ENCODE data around the gene YAP1. TPM values are rescaled to one million over a fixed set of nuclear protein-coding genes. Genes with fewer than 3 reads are reported as not detected.
A peak's percentile ranks its signal among the peaks of the same experiment; 100 is the strongest.

YAP1 gene
- total and polyA plus RNA-seq, 2 of the 4 experiments (the other 2 are of a cell fraction), result 121 to 251 TPM

- no peak overlapping the region for H3K9ac ChIP-seq (ENCODE audit: low read depth, low read length)
- peaks cover 23% of the 10 kb centered on the region for H3K4me1 ChIP-seq (ENCODE audit: control insufficient read depth, insufficient read depth, low read length)
- BruUV-seq (replicated peaks), result no TSS peak
- peak overlapping the region; percentile 57 for H2BK5ac ChIP-seq (ENCODE audit: low read depth, low read length, poor library complexity, severe bottlenecking)
- no peak overlapping the region for H2AK9ac ChIP-seq (replicated peaks; ENCODE audit: low read depth, low read length, poor library complexity)
- H3K9me1 ChIP-seq (ENCODE audit: insufficient read depth, low read length), result peaks cover 10% of the 10 kb centered on the region
- no peak overlapping the region for H2AK5ac ChIP-seq (ENCODE audit: low read depth, low read length)
- H4K8ac ChIP-seq (ENCODE audit: low read depth in 2 of 2, low read length in 2 of 2), result 0 out of 4 replicates have a peak overlapping the region, but pooled peaks of 1 of the 2 experiments have one; percentile 1
- no peak for TF ChIP-seq NFE2L2 (IDR thresholded peaks at IDR 0.05; ENCODE audit: low read depth, low read length)
- TF ChIP-seq, protein P1, sequence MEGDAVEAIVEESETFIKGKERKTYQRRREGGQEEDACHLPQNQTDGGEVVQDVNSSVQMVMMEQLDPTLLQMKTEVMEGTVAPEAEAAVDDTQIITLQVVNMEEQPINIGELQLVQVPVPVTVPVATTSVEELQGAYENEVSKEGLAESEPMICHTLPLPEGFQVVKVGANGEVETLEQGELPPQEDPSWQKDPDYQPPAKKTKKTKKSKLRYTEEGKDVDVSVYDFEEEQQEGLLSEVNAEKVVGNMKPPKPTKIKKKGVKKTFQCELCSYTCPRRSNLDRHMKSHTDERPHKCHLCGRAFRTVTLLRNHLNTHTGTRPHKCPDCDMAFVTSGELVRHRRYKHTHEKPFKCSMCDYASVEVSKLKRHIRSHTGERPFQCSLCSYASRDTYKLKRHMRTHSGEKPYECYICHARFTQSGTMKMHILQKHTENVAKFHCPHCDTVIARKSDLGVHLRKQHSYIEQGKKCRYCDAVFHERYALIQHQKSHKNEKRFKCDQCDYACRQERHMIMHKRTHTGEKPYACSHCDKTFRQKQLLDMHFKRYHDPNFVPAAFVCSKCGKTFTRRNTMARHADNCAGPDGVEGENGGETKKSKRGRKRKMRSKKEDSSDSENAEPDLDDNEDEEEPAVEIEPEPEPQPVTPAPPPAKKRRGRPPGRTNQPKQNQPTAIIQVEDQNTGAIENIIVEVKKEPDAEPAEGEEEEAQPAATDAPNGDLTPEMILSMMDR (conservative IDR thresholded peaks at IDR 0.05; ENCODE audit: low read depth, low read length), result no peak
- TF ChIP-seq CEBPB (IDR thresholded peaks at IDR 0.05; ENCODE audit: low read depth, low read length), result peak; percentile 28; the same call in 1 of the 2 replicates
- no peak for TF ChIP-seq RFX5 (IDR thresholded peaks at IDR 0.05; ENCODE audit: low read depth, low read length)
- TF ChIP-seq SMC3 (IDR thresholded peaks at IDR 0.05; ENCODE audit: low read depth, low read length), result no peak
- no peak for TF ChIP-seq POLR2A (IDR thresholded peaks at IDR 0.05; ENCODE audit: low read depth, low read length)
- peaks cover 16% of the 10 kb centered on the region for H4K20me1 ChIP-seq (ENCODE audit: insufficient read depth, low read length)
- no peak overlapping the region for H2AFZ ChIP-seq (replicated peaks; ENCODE audit: low read length, poor library complexity)
- POLR2A ChIA-PET (ENCODE audit: unreplicated experiment), result interaction anchor here (0.5 kb wide), 1 partner anchor 12 kb away, joined by 3 read pairs; no protein-coding TSS in a partner anchor
- H3K4me3 ChIP-seq (ENCODE audit: insufficient read depth, low read depth, low read length), result no peak overlapping the region
- peak overlapping the region; percentile 3; the same call in 1 of the 2 replicates for H3K27ac ChIP-seq (ENCODE audit: insufficient read depth, low read length)
- H3K9me3 ChIP-seq (ENCODE audit: control insufficient read depth, insufficient read depth, low read length), result no peaks in the 10 kb centered on the region
- H3K27me3 ChIP-seq (ENCODE audit: control insufficient read depth, insufficient read depth, low read length), result no peaks in the 10 kb centered on the region
- H2BK15ac ChIP-seq (ENCODE audit: low read depth, low read length), result no peak overlapping the region
- no peak overlapping the region for H2BK120ac ChIP-seq (ENCODE audit: low read depth, low read length)
- dilution Hi-C loops (cut with HindIII; ENCODE audit: low sequenced_read_pairs, unreplicated experiment), result no loop called here
- no peak overlapping the region for H3K56ac ChIP-seq (ENCODE audit: extremely low read depth, insufficient read depth, low read length)
- H4K5ac ChIP-seq (ENCODE audit: low read depth, low read length), result peak overlapping the region; percentile 38; the same call in 1 of the 2 replicates
- intact Hi-C loops (cut with micrococcal nuclease), result loop anchor here (10.0 kb wide), 1 partner anchor 359 kb away; no protein-coding TSS in a partner anchor
- H3K36me3 ChIP-seq (ENCODE audit: control insufficient read depth, insufficient read depth, low read length), result peaks cover 31% of the 10 kb centered on the region
- DNase-seq, result peak; percentile 42
- no peak overlapping the region for H4K91ac ChIP-seq (ENCODE audit: insufficient read depth, low read depth, low read length)
- WGBS, 2 experiments (ENCODE audit: extremely low coverage in 2 of 2, insufficient read length in 1 of 2), result no CpG with 5 or more reads among the region's 2 CpGs
- H3K4me2 ChIP-seq (ENCODE audit: low read depth, low read length), result no peak overlapping the region; the same call in 1 of the 2 replicates
- in situ Hi-C loops (cut with MboI; ENCODE audit: low sequenced_read_pairs), result no loop called here
- CTCF ChIA-PET, result interaction anchor here (0.7 kb wide), 1 partner anchor 12 kb away, joined by 3 read pairs; no protein-coding TSS in a partner anchor
- H3K23ac ChIP-seq (ENCODE audit: low read depth, low read length), result peak overlapping the region; percentile 2; the same call in 1 of the 2 replicates
- no peak for ATAC-seq (ENCODE audit: low read depth)
- peaks cover 30 to 52% of the 10 kb centered on the region in 2 experiments for H3K79me1 ChIP-seq (ENCODE audit: low read depth in 1 of 2, low read length in 2 of 2)
- H2BK20ac ChIP-seq (ENCODE audit: low read depth, low read length), result peak overlapping the region; percentile 32; the same call in 1 of the 2 replicates
- no peak overlapping the region for H3K4ac ChIP-seq (ENCODE audit: low read depth, low read length)
- H3K18ac ChIP-seq (ENCODE audit: low read depth, low read length), result peak overlapping the region; percentile 26; the same call in 1 of the 2 replicates
- peak overlapping the region; percentile 12; the same call in 1 of the 2 replicates for H3K14ac ChIP-seq (replicated peaks; ENCODE audit: low read depth, low read length)
These were observed 113.6 kb downstream of the YAP1 start for GRCh38 chr11:102223859-102224258.
